GM23338 (cell line): Measurements from ENCODE around the gene TNS3. TPM values are rescaled to one million over a fixed set of nuclear protein-coding genes. Genes with fewer than 3 reads are reported as not detected.

ENCODE experiments used
- ATAC-seq: fragments of 200-7000 bp; cut with Tn5 transposase; 3 replicates; pipeline ENCODE4 v1.9.1; 2020
- DNase-seq: peaks from one replicate; pipeline ENCODE4 v3.0.0-alpha.2; 2015; ENCODE audit warnings: low spot score
- H2AFZ ChIP-seq: fragments of 200-600 bp; sonication (generic); 2 replicates; pipeline ENCODE4 v1.8.0; 2016; ENCODE audit warnings: antibody characterized with exemption, mild to moderate bottlenecking, moderate library complexity
- H3F3A ChIP-seq: fragments of 200-600 bp; sonication (generic); replicated peaks from 2 replicates; pipeline ENCODE4 v1.8.0; 2017; ENCODE audit warnings: antibody characterized with exemption, mixed run types, low read depth
- H3K27ac ChIP-seq: fragments of 200-600 bp; sonication (generic); 2 replicates; pipeline ENCODE4 v1.6.1; 2016; ENCODE audit warnings: low read depth
- H3K27me3 ChIP-seq: fragments of 200-600 bp; sonication (generic); 2 replicates; pipeline ENCODE4 v1.8.0; 2016; ENCODE audit warnings: mild to moderate bottlenecking, mixed run types, moderate library complexity; ENCODE audit not compliant: insufficient read depth
- H3K36me3 ChIP-seq: fragments of 200-600 bp; sonication (generic); 2 replicates; pipeline ENCODE4 v1.8.0; 2016; ENCODE audit warnings: mild to moderate bottlenecking; ENCODE audit not compliant: insufficient read depth
- H3K4me1 ChIP-seq: fragments of 200-600 bp; sonication (generic); 2 replicates; pipeline ENCODE4 v1.8.0; 2016; ENCODE audit warnings: mild to moderate bottlenecking, moderate library complexity; ENCODE audit not compliant: insufficient read depth
- H3K4me2 ChIP-seq: fragments of 200-600 bp; sonication (generic); 2 replicates; pipeline ENCODE4 v1.7.1; 2017; ENCODE audit warnings: mixed run types
- H3K4me3 ChIP-seq: fragments of 200-600 bp; sonication (generic); 2 replicates; pipeline ENCODE4 v1.6.1; 2016; ENCODE audit warnings: mixed run types
- H3K79me2 ChIP-seq: fragments of 200-600 bp; sonication (generic); replicated peaks from 2 replicates; pipeline ENCODE4 v1.8.0; 2017; ENCODE audit warnings: mild to moderate bottlenecking; ENCODE audit not compliant: insufficient read depth
- H3K9me2 ChIP-seq: fragments of 200-600 bp; sonication (generic); 2 replicates; pipeline ENCODE4 v1.8.0; 2017; ENCODE audit not compliant: insufficient read depth
- H4K20me1 ChIP-seq: fragments of 200-600 bp; sonication (generic); replicated peaks from 2 replicates; pipeline ENCODE4 v1.8.0; 2017; ENCODE audit warnings: mild to moderate bottlenecking; ENCODE audit not compliant: insufficient read depth
- H3K27ac Mint-ChIP-seq: 2 replicates; pipeline ENCODE4 v1.8.0; 2020; ENCODE audit warnings: inconsistent platforms, mild to moderate bottlenecking, moderate library complexity, mixed read lengths
- H3K27me3 Mint-ChIP-seq: 3 replicates; pipeline ENCODE4 v1.8.0; 2022; ENCODE audit warnings: low read depth, mild to moderate bottlenecking, moderate library complexity, mixed read lengths, inconsistent platforms; ENCODE audit not compliant: insufficient read depth, poor library complexity
- H3K36me3 Mint-ChIP-seq: 3 replicates; pipeline ENCODE4 v1.8.0; 2021; ENCODE audit warnings: low read depth, mild to moderate bottlenecking, inconsistent platforms, moderate library complexity, mixed read lengths
- H3K4me1 Mint-ChIP-seq: 3 replicates; pipeline ENCODE4 v1.8.0; 2020; ENCODE audit warnings: mild to moderate bottlenecking, inconsistent platforms, mixed read lengths
- H3K4me3 Mint-ChIP-seq: 3 replicates; pipeline ENCODE4 v1.8.0; 2021; ENCODE audit warnings: moderate library complexity, mild to moderate bottlenecking, inconsistent platforms, mixed read lengths
- H3K9me3 Mint-ChIP-seq: 3 replicates; pipeline ENCODE4 v1.8.0; 2020; ENCODE audit warnings: moderate library complexity, mild to moderate bottlenecking, inconsistent platforms, mixed read lengths
- CREB1 ChIP-seq: fragments of 250-450 bp; sonication (Bioruptor Pico); IDR thresholded peaks from 2 replicates; pipeline ENCODE4 v1.5.0; 2020; ENCODE audit warnings: low read depth, mild to moderate bottlenecking, moderate library complexity
- CTCF ChIP-seq, 2 experiments: fragments of 200-600 bp in 1 of 2; sonication (generic) in 1 of 2; conservative IDR thresholded peaks; 2 replicates each; pipeline versions ENCODE4 v1.5.1 to v1.6.1; 2016 to 2017; ENCODE audit warnings: antibody characterized with exemption in 2 of 2, low read depth in 2 of 2, mild to moderate bottlenecking in 2 of 2, moderate library complexity in 1 of 2
- ETS1 ChIP-seq: IDR thresholded peaks from 2 replicates; pipeline ENCODE4 v1.6.1; 2016; ENCODE audit warnings: antibody characterized with exemption
- EZH2 ChIP-seq: fragments of 200-600 bp; sonication (generic); IDR thresholded peaks from one replicate; pipeline ENCODE4 v1.8.0; 2017; ENCODE audit warnings: antibody characterized with exemption, mild to moderate bottlenecking, low read depth; ENCODE audit not compliant: unreplicated experiment
- EZH2phosphoT487 ChIP-seq: fragments of 200-600 bp; sonication (generic); IDR thresholded peaks from one replicate; pipeline ENCODE4 v1.8.1; 2018; ENCODE audit warnings: antibody characterized with exemption; ENCODE audit not compliant: unreplicated experiment
- JUNB ChIP-seq: IDR thresholded peaks from one replicate; pipeline ENCODE4 v1.6.1; 2016; ENCODE audit warnings: antibody characterized with exemption; ENCODE audit not compliant: unreplicated experiment
- NANOG ChIP-seq: IDR thresholded peaks from 2 replicates; pipeline ENCODE4 v1.6.1; 2016; ENCODE audit warnings: antibody characterized with exemption, borderline replicate concordance
- POLR2AphosphoS5 ChIP-seq: IDR thresholded peaks from 2 replicates; pipeline ENCODE4 v1.6.1; 2016; ENCODE audit warnings: antibody characterized with exemption, low read depth
- STAT1 ChIP-seq: IDR thresholded peaks from one replicate; pipeline ENCODE4 v1.6.1; 2016; ENCODE audit warnings: antibody characterized with exemption; ENCODE audit not compliant: unreplicated experiment
- ZNF114 ChIP-seq: fragments of 250-450 bp; sonication (Bioruptor Pico); IDR thresholded peaks from 2 replicates; pipeline ENCODE4 v1.5.0; 2020; ENCODE audit warnings: mild to moderate bottlenecking, moderate library complexity
- polyA plus RNA-seq: library from polyadenylated mRNA; unstranded; fragments of >200 nt; fragmentation: Nextera tagmentation; extraction: Ambion mirVana; gene quantifications from 2 replicates; pipeline ENCODE4 v1.2.1, GENCODE V29; 2016
- total RNA-seq: library from RNA; depleted of rRNA; stranded (reverse); fragments of >200 nt; shearing (Covaris generic); gene quantifications from 2 replicates; pipeline ENCODE4 v1.2.3, GENCODE V29; 2014
- TF ChIP-seq, protein P1 (sequence below): fragments of 250-450 bp; sonication (Bioruptor Pico); IDR thresholded peaks from 2 replicates; pipeline ENCODE4 v1.5.0; 2020; ENCODE audit warnings: mild to moderate bottlenecking, moderate library complexity
- TF ChIP-seq, protein P2 (sequence below): IDR thresholded peaks from one replicate; pipeline ENCODE4 v1.6.1; 2018; ENCODE audit warnings: antibody characterized with exemption; ENCODE audit not compliant: unreplicated experiment

Gene TNS3
- total and polyA plus RNA-seq, 2 experiments from 2014 or later, result 6.2 to 28.7 TPM

- no peak for TF ChIP-seq ETS1
Observed at GRCh38 chr7:47400741-47401206, 181.1 kb downstream of the TNS3 start (continued).

DNA sequence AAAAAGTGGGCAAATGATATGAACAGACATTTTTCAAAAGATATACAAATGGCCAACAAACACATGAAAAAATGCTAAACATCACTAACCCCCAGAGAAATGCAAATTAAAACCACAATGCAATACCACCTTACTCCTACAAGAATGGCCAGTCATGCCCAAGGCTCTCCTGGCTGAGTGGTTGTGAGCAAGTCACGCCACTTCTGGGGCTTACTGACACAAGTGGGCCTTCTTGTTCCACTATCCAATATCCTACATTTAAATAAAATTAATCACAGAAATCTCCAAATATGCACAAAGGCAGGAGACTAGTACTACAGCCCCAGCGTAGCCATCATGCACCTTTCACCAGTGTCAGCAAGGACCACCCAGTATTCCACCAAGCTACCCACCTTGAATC is 181.9 kb downstream of the TNS3 start:
- H3K4me3 Mint-ChIP-seq, result no peak overlapping the region
- H2AFZ ChIP-seq, result no peak overlapping the region
- no peak overlapping the region for H3K27ac ChIP-seq
- H3K79me2 ChIP-seq, result no peaks in the 10 kb centered on the region
- no peaks in the 10 kb centered on the region for H4K20me1 ChIP-seq
- H3K9me2 ChIP-seq, result no peaks in the 10 kb centered on the region
- DNase-seq (no peak), ATAC-seq (no peak)
- H3K27me3 Mint-ChIP-seq, result no peaks in the 10 kb centered on the region
- H3K4me1 Mint-ChIP-seq, result peaks cover 12% of the 10 kb centered on the region
- no peaks in the 10 kb centered on the region for H3K27me3 ChIP-seq
- no peaks in the 10 kb centered on the region; the same call in none of the 2 replicates for H3K4me1 ChIP-seq
- no peaks in the 10 kb centered on the region for H3F3A ChIP-seq
- H3K9me3 Mint-ChIP-seq, result no peaks in the 10 kb centered on the region
- no peak overlapping the region for H3K4me2 ChIP-seq
- H3K36me3 Mint-ChIP-seq, result peaks cover 9% of the 10 kb centered on the region; the same call in 2 of the 3 replicates
- no peak overlapping the region for H3K27ac Mint-ChIP-seq
- H3K36me3 ChIP-seq, result no peaks in the 10 kb centered on the region
- no peak overlapping the region for H3K4me3 ChIP-seq
- TF ChIP-seq EZH2 (no peak), STAT1 (no peak), POLR2AphosphoS5 (no peak), ZNF114 (CRISPR knock-in tag) (no peak), CREB1 (CRISPR knock-in tag) (no peak), JUNB (no peak), EZH2phosphoT487 (no peak), ETS1 (no peak), CTCF (conservative IDR thresholded peaks at IDR 0.05; ENCODE audit: low read depth in 2 of 2) (no peak), NANOG (no peak)
- TF ChIP-seq, protein P1, sequence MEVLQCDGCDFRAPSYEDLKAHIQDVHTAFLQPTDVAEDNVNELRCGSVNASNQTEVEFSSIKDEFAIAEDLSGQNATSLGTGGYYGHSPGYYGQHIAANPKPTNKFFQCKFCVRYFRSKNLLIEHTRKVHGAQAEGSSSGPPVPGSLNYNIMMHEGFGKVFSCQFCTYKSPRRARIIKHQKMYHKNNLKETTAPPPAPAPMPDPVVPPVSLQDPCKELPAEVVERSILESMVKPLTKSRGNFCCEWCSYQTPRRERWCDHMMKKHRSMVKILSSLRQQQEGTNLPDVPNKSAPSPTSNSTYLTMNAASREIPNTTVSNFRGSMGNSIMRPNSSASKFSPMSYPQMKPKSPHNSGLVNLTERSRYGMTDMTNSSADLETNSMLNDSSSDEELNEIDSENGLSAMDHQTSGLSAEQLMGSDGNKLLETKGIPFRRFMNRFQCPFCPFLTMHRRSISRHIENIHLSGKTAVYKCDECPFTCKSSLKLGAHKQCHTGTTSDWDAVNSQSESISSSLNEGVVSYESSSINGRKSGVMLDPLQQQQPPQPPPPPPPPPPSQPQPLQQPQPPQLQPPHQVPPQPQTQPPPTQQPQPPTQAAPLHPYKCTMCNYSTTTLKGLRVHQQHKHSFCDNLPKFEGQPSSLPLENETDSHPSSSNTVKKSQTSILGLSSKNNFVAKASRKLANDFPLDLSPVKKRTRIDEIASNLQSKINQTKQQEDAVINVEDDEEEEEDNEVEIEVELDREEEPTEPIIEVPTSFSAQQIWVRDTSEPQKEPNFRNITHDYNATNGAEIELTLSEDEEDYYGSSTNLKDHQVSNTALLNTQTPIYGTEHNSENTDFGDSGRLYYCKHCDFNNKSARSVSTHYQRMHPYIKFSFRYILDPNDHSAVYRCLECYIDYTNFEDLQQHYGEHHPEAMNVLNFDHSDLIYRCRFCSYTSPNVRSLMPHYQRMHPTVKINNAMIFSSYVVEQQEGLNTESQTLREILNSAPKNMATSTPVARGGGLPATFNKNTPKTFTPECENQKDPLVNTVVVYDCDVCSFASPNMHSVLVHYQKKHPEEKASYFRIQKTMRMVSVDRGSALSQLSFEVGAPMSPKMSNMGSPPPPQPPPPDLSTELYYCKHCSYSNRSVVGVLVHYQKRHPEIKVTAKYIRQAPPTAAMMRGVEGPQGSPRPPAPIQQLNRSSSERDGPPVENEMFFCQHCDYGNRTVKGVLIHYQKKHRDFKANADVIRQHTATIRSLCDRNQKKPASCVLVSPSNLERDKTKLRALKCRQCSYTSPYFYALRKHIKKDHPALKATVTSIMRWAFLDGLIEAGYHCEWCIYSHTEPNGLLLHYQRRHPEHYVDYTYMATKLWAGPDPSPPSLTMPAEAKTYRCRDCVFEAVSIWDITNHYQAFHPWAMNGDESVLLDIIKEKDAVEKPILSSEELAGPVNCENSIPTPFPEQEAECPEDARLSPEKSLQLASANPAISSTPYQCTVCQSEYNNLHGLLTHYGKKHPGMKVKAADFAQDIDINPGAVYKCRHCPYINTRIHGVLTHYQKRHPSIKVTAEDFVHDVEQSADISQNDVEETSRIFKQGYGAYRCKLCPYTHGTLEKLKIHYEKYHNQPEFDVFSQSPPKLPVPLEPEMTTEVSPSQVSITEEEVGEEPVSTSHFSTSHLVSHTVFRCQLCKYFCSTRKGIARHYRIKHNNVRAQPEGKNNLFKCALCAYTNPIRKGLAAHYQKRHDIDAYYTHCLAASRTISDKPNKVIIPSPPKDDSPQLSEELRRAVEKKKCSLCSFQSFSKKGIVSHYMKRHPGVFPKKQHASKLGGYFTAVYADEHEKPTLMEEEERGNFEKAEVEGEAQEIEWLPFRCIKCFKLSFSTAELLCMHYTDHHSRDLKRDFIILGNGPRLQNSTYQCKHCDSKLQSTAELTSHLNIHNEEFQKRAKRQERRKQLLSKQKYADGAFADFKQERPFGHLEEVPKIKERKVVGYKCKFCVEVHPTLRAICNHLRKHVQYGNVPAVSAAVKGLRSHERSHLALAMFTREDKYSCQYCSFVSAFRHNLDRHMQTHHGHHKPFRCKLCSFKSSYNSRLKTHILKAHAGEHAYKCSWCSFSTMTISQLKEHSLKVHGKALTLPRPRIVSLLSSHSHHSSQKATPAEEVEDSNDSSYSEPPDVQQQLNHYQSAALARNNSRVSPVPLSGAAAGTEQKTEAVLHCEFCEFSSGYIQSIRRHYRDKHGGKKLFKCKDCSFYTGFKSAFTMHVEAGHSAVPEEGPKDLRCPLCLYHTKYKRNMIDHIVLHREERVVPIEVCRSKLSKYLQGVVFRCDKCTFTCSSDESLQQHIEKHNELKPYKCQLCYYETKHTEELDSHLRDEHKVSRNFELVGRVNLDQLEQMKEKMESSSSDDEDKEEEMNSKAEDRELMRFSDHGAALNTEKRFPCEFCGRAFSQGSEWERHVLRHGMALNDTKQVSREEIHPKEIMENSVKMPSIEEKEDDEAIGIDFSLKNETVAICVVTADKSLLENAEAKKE (CRISPR knock-in tag), result no peak
- TF ChIP-seq, protein P2, sequence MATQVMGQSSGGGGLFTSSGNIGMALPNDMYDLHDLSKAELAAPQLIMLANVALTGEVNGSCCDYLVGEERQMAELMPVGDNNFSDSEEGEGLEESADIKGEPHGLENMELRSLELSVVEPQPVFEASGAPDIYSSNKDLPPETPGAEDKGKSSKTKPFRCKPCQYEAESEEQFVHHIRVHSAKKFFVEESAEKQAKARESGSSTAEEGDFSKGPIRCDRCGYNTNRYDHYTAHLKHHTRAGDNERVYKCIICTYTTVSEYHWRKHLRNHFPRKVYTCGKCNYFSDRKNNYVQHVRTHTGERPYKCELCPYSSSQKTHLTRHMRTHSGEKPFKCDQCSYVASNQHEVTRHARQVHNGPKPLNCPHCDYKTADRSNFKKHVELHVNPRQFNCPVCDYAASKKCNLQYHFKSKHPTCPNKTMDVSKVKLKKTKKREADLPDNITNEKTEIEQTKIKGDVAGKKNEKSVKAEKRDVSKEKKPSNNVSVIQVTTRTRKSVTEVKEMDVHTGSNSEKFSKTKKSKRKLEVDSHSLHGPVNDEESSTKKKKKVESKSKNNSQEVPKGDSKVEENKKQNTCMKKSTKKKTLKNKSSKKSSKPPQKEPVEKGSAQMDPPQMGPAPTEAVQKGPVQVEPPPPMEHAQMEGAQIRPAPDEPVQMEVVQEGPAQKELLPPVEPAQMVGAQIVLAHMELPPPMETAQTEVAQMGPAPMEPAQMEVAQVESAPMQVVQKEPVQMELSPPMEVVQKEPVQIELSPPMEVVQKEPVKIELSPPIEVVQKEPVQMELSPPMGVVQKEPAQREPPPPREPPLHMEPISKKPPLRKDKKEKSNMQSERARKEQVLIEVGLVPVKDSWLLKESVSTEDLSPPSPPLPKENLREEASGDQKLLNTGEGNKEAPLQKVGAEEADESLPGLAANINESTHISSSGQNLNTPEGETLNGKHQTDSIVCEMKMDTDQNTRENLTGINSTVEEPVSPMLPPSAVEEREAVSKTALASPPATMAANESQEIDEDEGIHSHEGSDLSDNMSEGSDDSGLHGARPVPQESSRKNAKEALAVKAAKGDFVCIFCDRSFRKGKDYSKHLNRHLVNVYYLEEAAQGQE, result no peak
